ENCODE measurements around the gene BZW2.

- TF ChIP-seq, protein P1, sequence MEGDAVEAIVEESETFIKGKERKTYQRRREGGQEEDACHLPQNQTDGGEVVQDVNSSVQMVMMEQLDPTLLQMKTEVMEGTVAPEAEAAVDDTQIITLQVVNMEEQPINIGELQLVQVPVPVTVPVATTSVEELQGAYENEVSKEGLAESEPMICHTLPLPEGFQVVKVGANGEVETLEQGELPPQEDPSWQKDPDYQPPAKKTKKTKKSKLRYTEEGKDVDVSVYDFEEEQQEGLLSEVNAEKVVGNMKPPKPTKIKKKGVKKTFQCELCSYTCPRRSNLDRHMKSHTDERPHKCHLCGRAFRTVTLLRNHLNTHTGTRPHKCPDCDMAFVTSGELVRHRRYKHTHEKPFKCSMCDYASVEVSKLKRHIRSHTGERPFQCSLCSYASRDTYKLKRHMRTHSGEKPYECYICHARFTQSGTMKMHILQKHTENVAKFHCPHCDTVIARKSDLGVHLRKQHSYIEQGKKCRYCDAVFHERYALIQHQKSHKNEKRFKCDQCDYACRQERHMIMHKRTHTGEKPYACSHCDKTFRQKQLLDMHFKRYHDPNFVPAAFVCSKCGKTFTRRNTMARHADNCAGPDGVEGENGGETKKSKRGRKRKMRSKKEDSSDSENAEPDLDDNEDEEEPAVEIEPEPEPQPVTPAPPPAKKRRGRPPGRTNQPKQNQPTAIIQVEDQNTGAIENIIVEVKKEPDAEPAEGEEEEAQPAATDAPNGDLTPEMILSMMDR (IDR thresholded peaks at IDR 0.05; ENCODE audit: poor library complexity) = no peak
- TF ChIP-seq EZH2 (IDR thresholded peaks at IDR 0.05; ENCODE audit: borderline replicate concordance) = no peak
Observed at GRCh38 chr7:16598015-16598414, 48.0 kb upstream of the BZW2 start.

All from hepatocyte (in vitro differentiated cells).